H1 (cell line): ENCODE results near the gene BCAR3. TPM values are rescaled to one million over a fixed set of nuclear protein-coding genes. Genes with fewer than 3 reads are reported as not detected.

Experiments
- CTCF ChIA-PET: fragments of 300-600 bp; sonication (Branson Sonifier 250); formaldehyde crosslinking; loops from one replicate; lab custom pipeline; 2021; ENCODE audit not compliant: partially characterized antibody; lab: Charles Lee
- POLR2A ChIA-PET: fragments of 300-600 bp; sonication (Branson Sonifier 250); formaldehyde crosslinking; loops from one replicate; lab custom pipeline; 2021; ENCODE audit warnings: inconsistent platforms; ENCODE audit not compliant: partially characterized antibody; lab: Charles Lee
- DNase-seq, 2 experiments: peaks; one replicate each; pipeline versions ENCODE4 v3.0.0 to v3.0.0-alpha.2; 2010 to 2022; ENCODE audit warnings: low spot score in 2 of 2, low read depth in 1 of 2, mixed read lengths in 1 of 2
- FAIRE-seq: peaks from 2 replicates; lab custom pipeline; 2011; peaks lifted over from hg19 to GRCh38; lab: Jason Lieb, UNC
- H2AFZ ChIP-seq: 2 replicates; pipeline ENCODE4 v1.8.1; 2012; ENCODE audit warnings: low read length, inconsistent platforms
- H2AK5ac ChIP-seq: 2 replicates; pipeline ENCODE4 v1.6.1; 2013; ENCODE audit warnings: low read depth, low read length
- H2BK120ac ChIP-seq: replicated peaks from 2 replicates; pipeline ENCODE3; 2013; ENCODE audit warnings: low read depth, low read length, inconsistent platforms
- H2BK12ac ChIP-seq: 2 replicates; pipeline ENCODE4 v1.6.1; 2013; ENCODE audit warnings: low read depth, low read length
- H2BK15ac ChIP-seq: 2 replicates; pipeline ENCODE4 v1.6.1; 2013; ENCODE audit warnings: low read length
- H2BK20ac ChIP-seq: 2 replicates; pipeline ENCODE4 v1.6.1; 2013; ENCODE audit warnings: low read length
- H2BK5ac ChIP-seq: 2 replicates; pipeline ENCODE4 v1.6.1; 2013; ENCODE audit warnings: low read depth, low read length
- H3K14ac ChIP-seq: 2 replicates; pipeline ENCODE4 v1.6.1; 2013; ENCODE audit warnings: inconsistent platforms; ENCODE audit not compliant: insufficient read length
- H3K18ac ChIP-seq: 2 replicates; pipeline ENCODE4 v1.6.1; 2013; ENCODE audit warnings: low read length; ENCODE audit errors: extremely low read depth
- H3K23ac ChIP-seq: 2 replicates; pipeline ENCODE4 v1.6.1; 2013; ENCODE audit warnings: inconsistent platforms; ENCODE audit not compliant: insufficient read length
- H3K23me2 ChIP-seq: 2 replicates; pipeline ENCODE4 v1.6.1; 2013; ENCODE audit warnings: low read depth, low read length
- H3K27ac ChIP-seq: 2 replicates; pipeline ENCODE4 v1.6.1; 2011; ENCODE audit warnings: low read depth, low read length, inconsistent platforms
- H3K27me3 ChIP-seq, 4 experiments: replicated peaks in 1 of 4; 1 replicate in 1 of 4; 2 replicates in 3 of 4; pipeline versions ENCODE4 v1.6.1 to v1.8.1; 2011 to 2013; ENCODE audit warnings: low read length in 3 of 4, mild to moderate bottlenecking in 3 of 4, inconsistent platforms in 2 of 4, mixed read lengths in 2 of 4, moderate library complexity in 1 of 4; ENCODE audit not compliant: control insufficient read depth in 3 of 4, insufficient read depth in 3 of 4; ENCODE audit errors: extremely low read depth in 1 of 4
- H3K36me3 ChIP-seq, 4 experiments: 2 replicates each; pipeline versions ENCODE4 v1.6.1 to v1.8.1; 2011 to 2013; ENCODE audit warnings: mild to moderate bottlenecking in 4 of 4, low read length in 3 of 4, moderate library complexity in 2 of 4, control low read depth in 1 of 4, inconsistent platforms in 1 of 4; ENCODE audit not compliant: insufficient read depth in 4 of 4, control insufficient read depth in 2 of 4
- H3K4ac ChIP-seq: replicated peaks from 2 replicates; pipeline ENCODE3; 2013; ENCODE audit warnings: low read length, low read depth, mixed read lengths, inconsistent platforms; ENCODE audit not compliant: insufficient read length
- H3K4me1 ChIP-seq, 4 experiments: replicated peaks in 1 of 4; 1 replicate in 1 of 4; 2 replicates in 3 of 4; pipeline versions ENCODE4 v1.6.1 to v1.8.1; 2011 to 2013; ENCODE audit warnings: low read length in 3 of 4, inconsistent platforms in 2 of 4, mixed read lengths in 1 of 4; ENCODE audit not compliant: insufficient read depth in 4 of 4, control insufficient read depth in 3 of 4
- H3K4me2 ChIP-seq, 2 experiments: 2 replicates each; pipeline versions ENCODE4 v1.6.1 to v1.8.1; 2011 to 2013; ENCODE audit warnings: low read depth in 2 of 2, low read length in 2 of 2, control low read depth in 1 of 2, inconsistent platforms in 1 of 2, mild to moderate bottlenecking in 1 of 2; ENCODE audit not compliant: insufficient read depth in 1 of 2
- H3K4me3 ChIP-seq, 4 experiments: fragments of 200-600, 300-600 bp in 1 of 4; sonication (generic), shearing (Covaris generic), sonication (Bioruptor Twin) in 1 of 4; 2 replicates each; pipeline versions ENCODE4 v1.5.1 to v1.8.1; 2011 to 2016; ENCODE audit warnings: low read length in 4 of 4, low read depth in 3 of 4, control low read depth in 2 of 4, inconsistent platforms in 2 of 4, mild to moderate bottlenecking in 2 of 4, mixed read lengths in 1 of 4, moderate library complexity in 1 of 4; ENCODE audit not compliant: insufficient read depth in 2 of 4; ENCODE audit errors: extremely low read depth in 1 of 4
- H3K56ac ChIP-seq: replicated peaks from 2 replicates; pipeline ENCODE3; 2013; ENCODE audit warnings: low read depth, mild to moderate bottlenecking, mixed read lengths, low read length, inconsistent platforms; ENCODE audit not compliant: insufficient read length
- H3K79me1 ChIP-seq: 2 replicates; pipeline ENCODE4 v1.6.1; 2013; ENCODE audit warnings: low read depth, low read length, control low read depth
- H3K79me2 ChIP-seq, 2 experiments: 2 replicates each; pipeline versions ENCODE4 v1.6.1 to v1.8.1; 2012 to 2013; ENCODE audit warnings: low read length in 2 of 2, mild to moderate bottlenecking in 2 of 2, inconsistent platforms in 1 of 2; ENCODE audit not compliant: insufficient read depth in 2 of 2, control insufficient read depth in 1 of 2
- H3K9ac ChIP-seq, 4 experiments: replicated peaks in 1 of 4; 1 replicate in 1 of 4; 2 replicates in 3 of 4; pipeline versions ENCODE4 v1.6.1 to v1.8.1; 2011 to 2013; ENCODE audit warnings: low read depth in 3 of 4, low read length in 3 of 4, control low read depth in 2 of 4, mild to moderate bottlenecking in 2 of 4, moderate library complexity in 2 of 4, inconsistent platforms in 1 of 4; ENCODE audit errors: extremely low read depth in 1 of 4
- H3K9me3 ChIP-seq, 2 experiments: 2 replicates each; pipeline versions ENCODE4 v1.6.1 to v1.8.1; 2012 to 2013; ENCODE audit warnings: mild to moderate bottlenecking in 2 of 2, moderate library complexity in 2 of 2, control low read depth in 1 of 2, inconsistent platforms in 1 of 2, low read depth in 1 of 2, low read length in 1 of 2, mixed read lengths in 1 of 2; ENCODE audit not compliant: insufficient read depth in 2 of 2
- H4K20me1 ChIP-seq, 2 experiments: replicated peaks in 1 of 2; 2 replicates each; pipeline versions ENCODE3 to v1.8.1; 2011 to 2013; ENCODE audit warnings: inconsistent platforms in 2 of 2, low read length in 2 of 2, mild to moderate bottlenecking in 1 of 2; ENCODE audit not compliant: insufficient read depth in 2 of 2, control insufficient read depth in 1 of 2
- H4K5ac ChIP-seq: 2 replicates; pipeline ENCODE4 v1.6.1; 2013; ENCODE audit warnings: low read length, low read depth, mixed read lengths, inconsistent platforms; ENCODE audit not compliant: insufficient read length
- H4K8ac ChIP-seq: 2 replicates; pipeline ENCODE4 v1.8.0; 2013; ENCODE audit warnings: mild to moderate bottlenecking, moderate library complexity, low read length, inconsistent platforms; ENCODE audit not compliant: insufficient read depth; ENCODE audit errors: extremely low read depth
- H4K91ac ChIP-seq: replicated peaks from 2 replicates; pipeline ENCODE3; 2013; ENCODE audit warnings: low read length, mixed read lengths, inconsistent platforms; ENCODE audit not compliant: insufficient read length
- ASH2L ChIP-seq: fragments of 200-600, 300-600 bp; sonication (generic); IDR thresholded peaks from one replicate; pipeline ENCODE4 v1.7.1; 2017; ENCODE audit warnings: low read length
- CBX5 ChIP-seq: fragments of 300-800, 300-1000 bp; sonication (generic); IDR thresholded peaks from 2 replicates; pipeline ENCODE4 v1.7.1; 2016; ENCODE audit warnings: antibody characterized with exemption, low read length, low read depth
- EP300 ChIP-seq, 2 experiments: IDR thresholded peaks; 1 replicate in 1 of 2; 2 replicates in 1 of 2; pipeline ENCODE4 v1.6.1; 2011 to 2012; ENCODE audit warnings: low read depth in 2 of 2, low read length in 2 of 2, mild to moderate bottlenecking in 2 of 2, borderline replicate concordance in 1 of 2, inconsistent platforms in 1 of 2, moderate library complexity in 1 of 2
- RAD21 ChIP-seq, 2 experiments: IDR thresholded peaks in 1 of 2; conservative IDR thresholded peaks in 1 of 2; 2 replicates each; pipeline ENCODE4 v1.6.1; 2011; ENCODE audit warnings: low read depth in 2 of 2, low read length in 2 of 2, improper control_type of control experiment in 1 of 2, inconsistent platforms in 1 of 2, mild to moderate bottlenecking in 1 of 2, moderate library complexity in 1 of 2
- TEAD4 ChIP-seq: IDR thresholded peaks from 2 replicates; pipeline ENCODE4 v1.6.1; 2012; ENCODE audit warnings: low read depth, low read length, inconsistent platforms, mixed read lengths
- WGBS, 2 experiments: shearing (Covaris generic) in 1 of 2; methylation state at CpG; one replicate each; pipeline versions ENCODE4 v1.1.6 to v1.1.7; 2013 to 2015; ENCODE audit warnings: low lambda C conversion rate in 2 of 2, mixed read lengths in 2 of 2, inconsistent platforms in 1 of 2, low coverage in 1 of 2, missing lambda C conversion rate in 1 of 2; ENCODE audit not compliant: insufficient replicate concordance in 2 of 2, insufficient coverage in 1 of 2, insufficient read length in 1 of 2; ENCODE audit errors: extremely low coverage in 1 of 2, missing lambda C conversion rate in 1 of 2; 5-methylcytosine and 5-hydroxymethylcytosine counted together
- polyA plus RNA-seq, 7 experiments: library from polyadenylated mRNA; depleted of rRNA in 3 of 7; stranded (reverse) in 5 of 7; unstranded in 2 of 7; fragments of >200 nt in 5 of 7; fragments of 200-250 nt in 2 of 7; gene quantifications; 1 replicate in 5 of 7; 2 replicates in 1 of 7; 4 replicates in 1 of 7; pipeline versions ENCODE4 v1.2.1 to v1.2.3, GENCODE V29; 2011 to 2013; ENCODE audit warnings: missing spikeins in 2 of 7, mixed read lengths in 2 of 7
- total RNA-seq: library from RNA; stranded (reverse); fragmentation: NEBNext Ultra II Directional; extraction: Animal tissue kit (Norgen Biotek cat#: 25700); gene quantifications from 2 replicates; pipeline ENCODE4 v1.2.1, GENCODE V29; 2021

BCAR3 gene
- total and polyA plus RNA-seq, 2 of the 8 experiments (the other 6 are each of a cell fraction or from before 2014, with no cell fraction given), result 5.6 to 9.2 TPM

GRCh38 chr1:93705892-93706500 lies 24.4 kb upstream of the BCAR3 start:
- no peak overlapping the region for H2BK5ac ChIP-seq
- peak overlapping the region; percentile 54 for H2BK15ac ChIP-seq
- no peak overlapping the region for H3K56ac ChIP-seq
- no peaks in the 10 kb centered on the region for H3K9me3 ChIP-seq
- H2BK120ac ChIP-seq, result no peak overlapping the region
- whole genome bisulfite sequencing, 2 experiments, result 83% methylated on average over 3 of the region's 3 CpGs; no CpG with 5 or more reads in 1 of the 2 experiments
- no peak overlapping the region for H3K4me3 ChIP-seq
- H3K36me3 ChIP-seq, result no peaks in the 10 kb centered on the region
- peaks cover 0 to 7% (median 2%) of the 10 kb centered on the region in 4 experiments; a peak in 3 of 7 replicates for H3K4me1 ChIP-seq
- no peak for TF ChIP-seq TEAD4
- TF ChIP-seq ASH2L, result no peak
- no peak for TF ChIP-seq EP300 (IDR thresholded peaks at IDR 0.05; ENCODE audit: borderline replicate concordance in 1 of 2, low read depth in 2 of 2, low read length in 2 of 2)
- no peak for TF ChIP-seq RAD21 (IDR thresholded peaks at IDR 0.05 in 1 of 2, conservative IDR thresholded peaks at IDR 0.05 in 1 of 2; ENCODE audit: low read depth in 2 of 2, low read length in 2 of 2)
- no peak for TF ChIP-seq CBX5
- no peak overlapping the region for H3K23ac ChIP-seq
- H4K91ac ChIP-seq, result no peak overlapping the region
- H3K4ac ChIP-seq, result no peak overlapping the region
- ChIA-PET CTCF (interaction anchor here (0.6 to 4.1 kb wide), 12 partner anchors 11 to 145 kb away, joined by 3 to 26 read pairs (median 4); partner anchors contain the start of gene BCAR3), POLR2A (interaction anchor here (0.8 to 1.2 kb wide), 2 partner anchors 21 to 106 kb away, joined by 3 read pairs; no protein-coding TSS in a partner anchor)
- H3K9ac ChIP-seq, result no peak overlapping the region
- no peak overlapping the region for H2AK5ac ChIP-seq
- no peak overlapping the region for H4K8ac ChIP-seq
- no peak overlapping the region for H4K5ac ChIP-seq
- H2BK20ac ChIP-seq, result no peak overlapping the region
- DNase-seq (no peak), FAIRE-seq (no peak)
- no peaks in the 10 kb centered on the region for H4K20me1 ChIP-seq
- no peaks in the 10 kb centered on the region for H3K79me1 ChIP-seq
- H3K79me2 ChIP-seq, result no peaks in the 10 kb centered on the region
- no peak overlapping the region for H3K27ac ChIP-seq
- no peak overlapping the region for H2AFZ ChIP-seq
- H3K14ac ChIP-seq, result no peak overlapping the region
- H2BK12ac ChIP-seq, result peak overlapping the region; percentile 81; the same call in 1 of the 2 replicates
- H3K27me3 ChIP-seq, result peaks cover 0 to 1% (median 0%) of the 10 kb centered on the region in 4 experiments; a peak in 1 of 7 replicates
- H3K4me2 ChIP-seq, result no peak overlapping the region
- H3K23me2 ChIP-seq, result no peaks in the 10 kb centered on the region
- peak overlapping the region; percentile 9 for H3K18ac ChIP-seq
